K562 (cell line): ENCODE measurements around the gene CNTN6.

Experiments used
- CBX5 ChIP-seq: IDR thresholded peaks from 2 replicates; pipeline ENCODE4 v1.6.1; 2014; ENCODE audit warnings: low read depth, borderline replicate concordance
- CTCF ChIP-seq, 3 experiments: IDR thresholded peaks in 2 of 3; conservative IDR thresholded peaks in 1 of 3; 2 replicates each; pipeline ENCODE4 v1.5.1; 2011 to 2012; ENCODE audit warnings: low read length in 3 of 3, mild to moderate bottlenecking in 3 of 3, control low read depth in 2 of 3, improper control_type of control experiment in 1 of 3, inconsistent platforms in 1 of 3, low read depth in 1 of 3, mixed read lengths in 1 of 3, moderate library complexity in 1 of 3; ENCODE audit not compliant: insufficient read depth in 2 of 3
- HSF4 ChIP-seq: fragments of 250-450 bp; sonication (Bioruptor Pico); IDR thresholded peaks from 2 replicates; pipeline ENCODE4 v2.1.2; 2022; ENCODE audit warnings: mild to moderate bottlenecking, moderate library complexity, borderline replicate concordance
- KLF1 ChIP-seq: fragments of 450-650 bp; IDR thresholded peaks from 2 replicates; pipeline ENCODE4 v1.6.1; 2016; ENCODE audit warnings: missing genetic modification characterization, missing compliant biosample characterization
- MAFF ChIP-seq: IDR thresholded peaks from 2 replicates; pipeline ENCODE4 v1.6.1; 2012; ENCODE audit warnings: low read length, improper control_type of control experiment
- POLR2A ChIP-seq: fragments of 450-650 bp; conservative IDR thresholded peaks from 2 replicates; pipeline ENCODE4 v1.6.1; 2016
- RBBP5 ChIP-seq: fragments of 200-600 bp; sonication (generic); IDR thresholded peaks from 2 replicates; pipeline ENCODE4 v1.6.1; 2012; ENCODE audit warnings: borderline replicate concordance, mild to moderate bottlenecking, low read length, control low read depth, inconsistent platforms; ENCODE audit not compliant: insufficient read depth, poor library complexity, severe bottlenecking
- SMAD3 ChIP-seq: fragments of 450-650 bp; formaldehyde crosslinking; conservative IDR thresholded peaks from 2 replicates; pipeline ENCODE4 v1.4.0; 2020; ENCODE audit warnings: mild to moderate bottlenecking
- SMAD4 ChIP-seq: fragments of 250-450 bp; sonication (Bioruptor Pico); conservative IDR thresholded peaks from 2 replicates; pipeline ENCODE4 v1.8.0; 2021; ENCODE audit warnings: inconsistent platforms, mild to moderate bottlenecking, moderate library complexity
- TBL1XR1 ChIP-seq, 2 experiments: IDR thresholded peaks; 2 replicates each; pipeline ENCODE4 v1.6.1; 2012; ENCODE audit warnings: improper control_type of control experiment in 2 of 2, low read length in 2 of 2, mild to moderate bottlenecking in 1 of 2
- TEAD4 ChIP-seq, 2 experiments: sonication (generic) in 1 of 2; formaldehyde crosslinking in 1 of 2; IDR thresholded peaks; 2 replicates each; pipeline versions ENCODE4 v1.6.1 to v1.8.0; 2012 to 2022; ENCODE audit warnings: borderline replicate concordance in 1 of 2, inconsistent platforms in 1 of 2, low read length in 1 of 2, mild to moderate bottlenecking in 1 of 2, missing genetic modification reagents in 1 of 2
- ZNF592 ChIP-seq: fragments of 450-650 bp; IDR thresholded peaks from 2 replicates; pipeline ENCODE4 v1.6.1; 2017; ENCODE audit warnings: antibody characterized with exemption, mild to moderate bottlenecking
- ZNF830 ChIP-seq: fragments of 250-450 bp; sonication (Bioruptor Pico); IDR thresholded peaks from 2 replicates; pipeline ENCODE4 v1.5.0; 2021; ENCODE audit warnings: mild to moderate bottlenecking

DNA sequence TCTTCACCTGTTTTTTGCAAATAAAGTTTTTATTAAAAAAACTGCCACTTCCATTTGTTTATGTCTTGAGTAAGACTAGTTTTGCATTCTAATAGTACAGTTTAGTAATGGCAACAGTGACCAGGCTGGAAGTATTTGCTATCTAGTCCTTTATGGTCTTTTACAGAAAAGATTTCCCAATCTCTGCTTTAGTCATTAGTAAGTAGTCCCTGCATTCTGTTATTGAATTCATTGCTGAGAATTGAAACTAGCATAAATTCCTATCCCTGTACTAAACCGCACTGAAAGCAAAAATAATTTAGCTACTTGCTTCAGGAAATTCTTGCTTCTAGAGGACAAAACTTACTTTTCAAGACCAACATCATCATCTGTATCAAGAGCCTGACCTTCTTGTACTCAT lies 46.2 kb downstream of the CNTN6 start:
- no peak for TF ChIP-seq TBL1XR1 (IDR thresholded peaks at IDR 0.05; ENCODE audit: low read length in 2 of 2)
- no peak for TF ChIP-seq KLF1
- no peak for TF ChIP-seq HSF4 (CRISPR knock-in tag)
- no peak for TF ChIP-seq MAFF
- TF ChIP-seq CBX5: no peak
- no peak for TF ChIP-seq SMAD4 (CRISPR knock-in tag)
- no peak for TF ChIP-seq POLR2A
- no peak for TF ChIP-seq TEAD4 (IDR thresholded peaks at IDR 0.05; ENCODE audit: low read length)
- no peak for TF ChIP-seq TEAD4 (CRISPR knock-in tag; IDR thresholded peaks at IDR 0.05; ENCODE audit: borderline replicate concordance)
- no peak for TF ChIP-seq SMAD3
- TF ChIP-seq ZNF830 (CRISPR knock-in tag): no peak
- no peak for TF ChIP-seq ZNF592
- no peak for TF ChIP-seq CTCF (IDR thresholded peaks at IDR 0.05 in 2 of 3, conservative IDR thresholded peaks at IDR 0.05 in 1 of 3; ENCODE audit: insufficient read depth in 2 of 3, low read depth in 1 of 3, low read length in 3 of 3)
- TF ChIP-seq RBBP5: no peak
